K562 (cell line): ENCODE measurements around the gene TIFAB. TPM values are rescaled to one million over a fixed set of nuclear protein-coding genes. Genes with fewer than 3 reads are reported as not detected.

Experiments
- ARID1B ChIP-seq: fragments of 450-650 bp; IDR thresholded peaks from 2 replicates; pipeline ENCODE4 v1.6.1; 2016; ENCODE audit warnings: antibody characterized with exemption, mild to moderate bottlenecking, inconsistent platforms
- BHLHE40 ChIP-seq: IDR thresholded peaks from 2 replicates; pipeline ENCODE4 v1.6.1; 2011; ENCODE audit warnings: low read length, improper control_type of control experiment
- COPS2 ChIP-seq: fragments of 450-650 bp; conservative IDR thresholded peaks from 2 replicates; pipeline ENCODE4 v1.6.1; 2016; ENCODE audit warnings: mild to moderate bottlenecking, moderate library complexity
- DACH1 ChIP-seq: fragments of 450-650 bp; IDR thresholded peaks from 2 replicates; pipeline ENCODE4 v1.6.1; 2018; ENCODE audit not compliant: partially characterized antibody
- ESRRB ChIP-seq: fragments of 250-450 bp; sonication (Bioruptor Pico); IDR thresholded peaks from 2 replicates; pipeline ENCODE4 v1.5.0; 2020; ENCODE audit warnings: mild to moderate bottlenecking, moderate library complexity, borderline replicate concordance
- GTF2E2 ChIP-seq: fragments of 200-800 bp; sonication (Bioruptor generic); IDR thresholded peaks from 2 replicates; pipeline ENCODE4 v1.6.1; 2016; ENCODE audit warnings: missing genetic modification characterization, missing compliant biosample characterization
- ILF3 ChIP-seq: fragments of 450-650 bp; IDR thresholded peaks from 2 replicates; pipeline ENCODE4 v1.6.1; 2018; ENCODE audit warnings: antibody characterized with exemption, mild to moderate bottlenecking, moderate library complexity, borderline replicate concordance
- JUNB ChIP-seq: fragments of 450-650 bp; formaldehyde crosslinking; conservative IDR thresholded peaks from 2 replicates; pipeline ENCODE4 v1.4.0; 2020; ENCODE audit warnings: mild to moderate bottlenecking
- NR1H2 ChIP-seq: sonication (generic); formaldehyde crosslinking; IDR thresholded peaks from 2 replicates; pipeline ENCODE4 v1.4.0; 2020; ENCODE audit warnings: mild to moderate bottlenecking, missing genetic modification reagents
- STAG1 ChIP-seq: sonication (generic); formaldehyde crosslinking; IDR thresholded peaks from 2 replicates; pipeline ENCODE4 v1.5.0; 2020; ENCODE audit warnings: missing genetic modification reagents, borderline replicate concordance
- THRAP3 ChIP-seq: fragments of 450-650 bp; IDR thresholded peaks from 2 replicates; pipeline ENCODE4 v1.6.1; 2016; ENCODE audit warnings: mild to moderate bottlenecking, inconsistent platforms, borderline replicate concordance
- ZBTB17 ChIP-seq: fragments of 450-650 bp; formaldehyde crosslinking; IDR thresholded peaks from 2 replicates; pipeline ENCODE4 v1.4.0; 2020; ENCODE audit warnings: mild to moderate bottlenecking
- ZKSCAN1 ChIP-seq: fragments of 150-350 bp; IDR thresholded peaks from 2 replicates; pipeline ENCODE4 v1.6.1; 2016; ENCODE audit warnings: low read depth, low read length
- ZKSCAN3 ChIP-seq: fragments of 250-450 bp; sonication (Bioruptor Pico); IDR thresholded peaks from 2 replicates; pipeline ENCODE4 v1.4.0; 2020
- ZNF507 ChIP-seq: conservative IDR thresholded peaks from 2 replicates; pipeline ENCODE4 v1.6.1; 2017; ENCODE audit warnings: missing genetic modification characterization, missing compliant biosample characterization
- ZNF584 ChIP-seq: fragments of 200-800 bp; sonication (Bioruptor generic); IDR thresholded peaks from 2 replicates; pipeline ENCODE4 v1.6.1; 2016; ENCODE audit warnings: low read depth, mild to moderate bottlenecking, missing genetic modification characterization, missing compliant biosample characterization
- ZNF695 ChIP-seq: fragments of 450-650 bp; formaldehyde crosslinking; IDR thresholded peaks from 2 replicates; pipeline ENCODE4 v1.4.0; 2020; ENCODE audit warnings: mild to moderate bottlenecking, moderate library complexity
- ZNF778 ChIP-seq: fragments of 450-650 bp; formaldehyde crosslinking; IDR thresholded peaks from 2 replicates; pipeline ENCODE4 v1.4.0; 2020; ENCODE audit warnings: mild to moderate bottlenecking, moderate library complexity
- polyA plus RNA-seq, 8 experiments: library from polyadenylated mRNA; depleted of rRNA in 4 of 8; stranded (reverse) in 5 of 8; unstranded in 3 of 8; fragments of >200 nt; fragmentation: Nextera tagmentation in 2 of 8; fragmentation: Illumina TruSeq in 1 of 8; extraction: Ambion mirVana in 2 of 8; extraction: Trizol in 1 of 8; gene quantifications; 2 replicates each; pipeline versions ENCODE4 v1.2.1 to v1.2.3, GENCODE V29; 2011 to 2014; ENCODE audit warnings: inconsistent platforms in 1 of 8, missing spikeins in 1 of 8
- total RNA-seq, 7 experiments: library from RNA; depleted of rRNA in 6 of 7; stranded (reverse); fragments of >200 nt in 6 of 7; fragmentation: Illumina TruSeq in 2 of 7; extraction: Trizol in 2 of 7; gene quantifications; 2 replicates each; pipeline versions ENCODE4 v1.2.1 to v1.2.3, GENCODE V29; 2011 to 2021; ENCODE audit warnings: low replicate concordance in 1 of 7
- TF ChIP-seq, protein P1 (sequence below): IDR thresholded peaks from 2 replicates; pipeline ENCODE4 v1.6.1; 2011; ENCODE audit not compliant: insufficient read length; ENCODE audit errors: extremely low read depth
- TF ChIP-seq, protein P2 (sequence below): sonication (generic); formaldehyde crosslinking; IDR thresholded peaks from 2 replicates; pipeline ENCODE4 v1.8.0; 2023; ENCODE audit warnings: mild to moderate bottlenecking, missing genetic modification reagents
- TF ChIP-seq, protein P3 (sequence below): fragments of 450-650 bp; IDR thresholded peaks from 2 replicates; pipeline ENCODE4 v1.6.1; 2016; ENCODE audit warnings: missing biosample characterization, missing genetic modification characterization
- TF ChIP-seq, protein P4 (sequence below), 2 experiments: fragments of 450-650 bp in 1 of 2; sonication (generic) in 1 of 2; formaldehyde crosslinking in 1 of 2; IDR thresholded peaks in 1 of 2; conservative IDR thresholded peaks in 1 of 2; 2 replicates each; pipeline versions ENCODE4 v1.6.1 to v1.8.1; 2016 to 2023; ENCODE audit warnings: mild to moderate bottlenecking in 2 of 2, moderate library complexity in 2 of 2, inconsistent platforms in 1 of 2, missing genetic modification reagents in 1 of 2
- TF ChIP-seq, protein P5 (sequence below): fragments of 450-650 bp; formaldehyde crosslinking; IDR thresholded peaks from 2 replicates; pipeline ENCODE4 v1.4.0; 2022; ENCODE audit warnings: missing genetic modification characterization
- TF ChIP-seq, protein P6 (sequence below): sonication (generic); formaldehyde crosslinking; IDR thresholded peaks from 2 replicates; pipeline ENCODE4 v1.8.1; 2022; ENCODE audit warnings: missing genetic modification reagents

Gene TIFAB
- total and polyA plus RNA-seq, 9 of the 15 experiments (the other 6 are each of a cell fraction or from before 2014, with no cell fraction given): not detected

DNA sequence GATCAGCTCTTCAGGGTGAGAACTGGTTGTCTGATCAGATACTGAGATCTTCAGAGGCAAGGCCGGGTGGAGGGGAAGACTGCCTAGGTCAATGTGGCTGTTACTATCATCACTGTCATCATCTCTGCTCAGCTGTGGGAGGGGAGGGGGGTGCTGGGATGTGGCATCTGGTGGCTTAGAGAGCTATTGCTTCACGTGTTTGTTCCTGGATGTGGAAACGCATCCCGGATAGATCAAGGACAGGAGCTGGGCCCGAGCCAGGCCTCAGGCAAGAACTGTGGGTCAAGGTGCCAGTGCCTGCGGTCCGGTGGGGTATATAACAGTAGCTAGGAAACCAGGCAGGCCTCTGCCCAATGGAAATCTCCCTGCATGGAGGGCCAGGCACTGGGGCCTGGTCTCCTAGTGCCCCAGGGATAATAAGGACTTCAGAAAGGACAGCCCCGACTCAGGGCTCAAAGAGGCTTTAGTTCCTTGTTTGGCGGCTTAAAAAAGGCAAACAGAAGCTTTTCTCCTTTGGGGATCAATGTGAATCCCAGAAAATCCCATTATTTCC lies 30.3 kb upstream of the TIFAB start (continued):
- TF ChIP-seq, protein P1, sequence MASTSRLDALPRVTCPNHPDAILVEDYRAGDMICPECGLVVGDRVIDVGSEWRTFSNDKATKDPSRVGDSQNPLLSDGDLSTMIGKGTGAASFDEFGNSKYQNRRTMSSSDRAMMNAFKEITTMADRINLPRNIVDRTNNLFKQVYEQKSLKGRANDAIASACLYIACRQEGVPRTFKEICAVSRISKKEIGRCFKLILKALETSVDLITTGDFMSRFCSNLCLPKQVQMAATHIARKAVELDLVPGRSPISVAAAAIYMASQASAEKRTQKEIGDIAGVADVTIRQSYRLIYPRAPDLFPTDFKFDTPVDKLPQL: no peak
- TF ChIP-seq THRAP3: no peak
- TF ChIP-seq DACH1: no peak
- TF ChIP-seq, protein P2, sequence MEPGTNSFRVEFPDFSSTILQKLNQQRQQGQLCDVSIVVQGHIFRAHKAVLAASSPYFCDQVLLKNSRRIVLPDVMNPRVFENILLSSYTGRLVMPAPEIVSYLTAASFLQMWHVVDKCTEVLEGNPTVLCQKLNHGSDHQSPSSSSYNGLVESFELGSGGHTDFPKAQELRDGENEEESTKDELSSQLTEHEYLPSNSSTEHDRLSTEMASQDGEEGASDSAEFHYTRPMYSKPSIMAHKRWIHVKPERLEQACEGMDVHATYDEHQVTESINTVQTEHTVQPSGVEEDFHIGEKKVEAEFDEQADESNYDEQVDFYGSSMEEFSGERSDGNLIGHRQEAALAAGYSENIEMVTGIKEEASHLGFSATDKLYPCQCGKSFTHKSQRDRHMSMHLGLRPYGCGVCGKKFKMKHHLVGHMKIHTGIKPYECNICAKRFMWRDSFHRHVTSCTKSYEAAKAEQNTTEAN (CRISPR knock-in tag): peak; percentile 9
- no peak for TF ChIP-seq ZNF507 (tag)
- TF ChIP-seq NR1H2 (CRISPR knock-in tag): 0 out of 2 replicates have a peak, but pooled peaks have one; percentile 23
- TF ChIP-seq COPS2: no peak
- TF ChIP-seq ZKSCAN3: no peak
- TF ChIP-seq, protein P3, sequence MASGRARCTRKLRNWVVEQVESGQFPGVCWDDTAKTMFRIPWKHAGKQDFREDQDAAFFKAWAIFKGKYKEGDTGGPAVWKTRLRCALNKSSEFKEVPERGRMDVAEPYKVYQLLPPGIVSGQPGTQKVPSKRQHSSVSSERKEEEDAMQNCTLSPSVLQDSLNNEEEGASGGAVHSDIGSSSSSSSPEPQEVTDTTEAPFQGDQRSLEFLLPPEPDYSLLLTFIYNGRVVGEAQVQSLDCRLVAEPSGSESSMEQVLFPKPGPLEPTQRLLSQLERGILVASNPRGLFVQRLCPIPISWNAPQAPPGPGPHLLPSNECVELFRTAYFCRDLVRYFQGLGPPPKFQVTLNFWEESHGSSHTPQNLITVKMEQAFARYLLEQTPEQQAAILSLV: no peak
- TF ChIP-seq ZNF778 (CRISPR knock-in tag): no peak
- no peak for TF ChIP-seq STAG1 (CRISPR knock-in tag)
- no peak for TF ChIP-seq ZBTB17 (CRISPR knock-in tag)
- TF ChIP-seq, protein P4, sequence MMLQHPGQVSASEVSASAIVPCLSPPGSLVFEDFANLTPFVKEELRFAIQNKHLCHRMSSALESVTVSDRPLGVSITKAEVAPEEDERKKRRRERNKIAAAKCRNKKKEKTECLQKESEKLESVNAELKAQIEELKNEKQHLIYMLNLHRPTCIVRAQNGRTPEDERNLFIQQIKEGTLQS (IDR thresholded peaks at IDR 0.05): no peak; the same call in 1 of the 2 replicates
- TF ChIP-seq, protein P4 (CRISPR knock-in tag; conservative IDR thresholded peaks at IDR 0.05): no peak
- TF ChIP-seq ZNF695: no peak
- TF ChIP-seq GTF2E2 (tag): no peak
- TF ChIP-seq ZKSCAN1: peak; percentile 12; the same call in 1 of the 2 replicates
- TF ChIP-seq BHLHE40: peak; percentile 59
- TF ChIP-seq, protein P5, sequence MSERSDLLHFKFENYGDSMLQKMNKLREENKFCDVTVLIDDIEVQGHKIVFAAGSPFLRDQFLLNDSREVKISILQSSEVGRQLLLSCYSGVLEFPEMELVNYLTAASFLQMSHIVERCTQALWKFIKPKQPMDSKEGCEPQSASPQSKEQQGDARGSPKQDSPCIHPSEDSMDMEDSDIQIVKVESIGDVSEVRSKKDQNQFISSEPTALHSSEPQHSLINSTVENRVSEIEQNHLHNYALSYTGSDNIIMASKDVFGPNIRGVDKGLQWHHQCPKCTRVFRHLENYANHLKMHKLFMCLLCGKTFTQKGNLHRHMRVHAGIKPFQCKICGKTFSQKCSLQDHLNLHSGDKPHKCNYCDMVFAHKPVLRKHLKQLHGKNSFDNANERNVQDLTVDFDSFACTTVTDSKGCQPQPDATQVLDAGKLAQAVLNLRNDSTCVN (CRISPR knock-in tag): no peak
- TF ChIP-seq, protein P6, sequence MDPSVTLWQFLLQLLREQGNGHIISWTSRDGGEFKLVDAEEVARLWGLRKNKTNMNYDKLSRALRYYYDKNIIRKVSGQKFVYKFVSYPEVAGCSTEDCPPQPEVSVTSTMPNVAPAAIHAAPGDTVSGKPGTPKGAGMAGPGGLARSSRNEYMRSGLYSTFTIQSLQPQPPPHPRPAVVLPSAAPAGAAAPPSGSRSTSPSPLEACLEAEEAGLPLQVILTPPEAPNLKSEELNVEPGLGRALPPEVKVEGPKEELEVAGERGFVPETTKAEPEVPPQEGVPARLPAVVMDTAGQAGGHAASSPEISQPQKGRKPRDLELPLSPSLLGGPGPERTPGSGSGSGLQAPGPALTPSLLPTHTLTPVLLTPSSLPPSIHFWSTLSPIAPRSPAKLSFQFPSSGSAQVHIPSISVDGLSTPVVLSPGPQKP (CRISPR knock-in tag): no peak
- 0 out of 2 replicates have a peak, but pooled peaks have one; percentile 25 for TF ChIP-seq ZNF584 (CRISPR knock-in tag)
- no peak for TF ChIP-seq ILF3
- no peak for TF ChIP-seq ARID1B
- TF ChIP-seq ESRRB (CRISPR knock-in tag): no peak
- no peak for TF ChIP-seq JUNB
